Stimulated activated CD8-positive, alpha-beta memory T cell treated with anti-CD3 and anti-CD28 coated beads, Interleukin-7, amount 100 ng/mL, for 4 hours (primary cell): Measurements from ENCODE around the gene PRDX2.
A peak's percentile ranks its signal among the peaks of the same experiment; 100 is the strongest.

Source experiments
- DNase-seq, 2 donors: peaks; one replicate each; pipeline ENCODE4 v3.0.0-alpha.2; 2020; ENCODE audit warnings: low read depth in 2 of 2

PRDX2 gene

DNA sequence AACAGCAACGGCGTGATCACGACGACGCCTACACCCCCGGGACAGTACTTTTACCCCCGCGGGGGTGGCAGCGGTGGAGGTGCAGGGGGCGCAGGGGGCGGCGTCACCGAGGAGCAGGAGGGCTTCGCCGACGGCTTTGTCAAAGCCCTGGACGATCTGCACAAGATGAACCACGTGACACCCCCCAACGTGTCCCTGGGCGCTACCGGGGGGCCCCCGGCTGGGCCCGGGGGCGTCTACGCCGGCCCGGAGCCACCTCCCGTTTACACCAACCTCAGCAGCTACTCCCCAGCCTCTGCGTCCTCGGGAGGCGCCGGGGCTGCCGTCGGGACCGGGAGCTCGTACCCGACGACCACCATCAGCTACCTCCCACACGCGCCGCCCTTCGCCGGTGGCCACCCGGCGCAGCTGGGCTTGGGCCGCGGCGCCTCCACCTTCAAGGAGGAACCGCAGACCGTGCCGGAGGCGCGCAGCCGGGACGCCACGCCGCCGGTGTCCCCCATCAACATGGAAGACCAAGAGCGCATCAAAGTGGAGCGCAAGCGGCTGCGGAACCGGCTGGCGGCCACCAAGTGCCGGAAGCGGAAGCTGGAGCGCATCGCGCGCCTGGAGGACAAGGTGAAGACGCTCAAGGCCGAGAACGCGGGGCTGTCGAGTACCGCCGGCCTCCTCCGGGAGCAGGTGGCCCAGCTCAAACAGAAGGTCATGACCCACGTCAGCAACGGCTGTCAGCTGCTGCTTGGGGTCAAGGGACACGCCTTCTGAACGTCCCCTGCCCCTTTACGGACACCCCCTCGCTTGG is 9.3 kb downstream of the PRDX2 start:
- DNase-seq: peak; percentile 76 to 84

DNA sequence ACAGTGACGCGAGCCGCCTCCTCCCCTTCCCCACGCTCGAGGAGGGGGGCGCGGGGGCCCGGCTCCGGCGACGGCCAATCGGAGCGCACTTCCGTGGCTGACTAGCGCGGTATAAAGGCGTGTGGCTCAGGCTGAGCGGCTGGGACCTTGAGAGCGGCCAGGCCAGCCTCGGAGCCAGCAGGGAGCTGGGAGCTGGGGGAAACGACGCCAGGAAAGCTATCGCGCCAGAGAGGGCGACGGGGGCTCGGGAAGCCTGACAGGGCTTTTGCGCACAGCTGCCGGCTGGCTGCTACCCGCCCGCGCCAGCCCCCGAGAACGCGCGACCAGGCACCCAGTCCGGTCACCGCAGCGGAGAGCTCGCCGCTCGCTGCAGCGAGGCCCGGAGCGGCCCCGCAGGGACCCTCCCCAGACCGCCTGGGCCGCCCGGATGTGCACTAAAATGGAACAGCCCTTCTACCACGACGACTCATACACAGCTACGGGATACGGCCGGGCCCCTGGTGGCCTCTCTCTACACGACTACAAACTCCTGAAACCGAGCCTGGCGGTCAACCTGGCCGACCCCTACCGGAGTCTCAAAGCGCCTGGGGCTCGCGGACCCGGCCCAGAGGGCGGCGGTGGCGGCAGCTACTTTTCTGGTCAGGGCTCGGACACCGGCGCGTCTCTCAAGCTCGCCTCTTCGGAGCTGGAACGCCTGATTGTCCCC is 10.1 kb downstream of the PRDX2 start, which contains the start of gene JUNB:
Gene JUNB, plus strand, starts transcription at position 142 of the 706 bp plus-strand sequence. Its CDS starts 286 bp downstream, at position 428.
- peak; percentile 90 to 96 for DNase-seq

- no peak for DNase-seq
Observed at GRCh38 chr19:12790628-12791344, 10.8 kb downstream of the PRDX2 start.

DNA sequence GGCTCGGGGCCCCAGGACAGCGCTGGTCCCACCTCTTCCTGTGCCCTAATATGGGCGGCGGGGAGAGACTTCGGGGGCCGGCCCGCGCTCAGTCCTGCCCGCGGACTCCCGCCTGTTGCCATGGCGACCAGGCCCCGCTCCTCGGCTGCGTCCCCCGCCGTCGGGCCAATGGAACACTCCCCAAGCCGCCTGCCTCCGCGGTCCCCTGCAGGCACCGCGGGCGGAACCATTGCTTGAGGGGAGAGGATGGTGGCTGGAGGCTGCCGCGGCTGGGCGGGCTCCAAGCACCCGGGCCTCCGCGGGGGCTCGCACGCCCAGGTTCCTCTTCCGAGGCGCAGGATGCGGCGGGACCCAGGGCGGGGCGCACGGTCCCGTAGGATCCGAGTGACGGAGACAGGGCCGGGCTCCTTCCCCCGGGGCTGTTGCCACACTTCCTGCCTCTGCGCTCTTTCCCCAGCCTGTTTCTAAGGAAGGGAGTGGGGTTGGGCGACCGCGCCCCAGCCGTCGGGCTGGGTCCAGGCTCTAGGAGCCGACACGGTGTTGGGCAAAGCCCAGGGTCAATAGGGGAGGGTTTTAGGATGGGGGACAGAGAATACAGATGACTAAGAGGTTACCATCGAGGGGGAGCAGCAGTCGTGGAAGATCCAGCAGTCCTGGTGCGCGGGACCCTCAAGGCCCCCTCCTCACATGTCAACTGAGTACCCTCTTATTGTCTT is 11.5 kb downstream of the PRDX2 start:
- peak; percentile 77 to 91 for DNase-seq

DNA sequence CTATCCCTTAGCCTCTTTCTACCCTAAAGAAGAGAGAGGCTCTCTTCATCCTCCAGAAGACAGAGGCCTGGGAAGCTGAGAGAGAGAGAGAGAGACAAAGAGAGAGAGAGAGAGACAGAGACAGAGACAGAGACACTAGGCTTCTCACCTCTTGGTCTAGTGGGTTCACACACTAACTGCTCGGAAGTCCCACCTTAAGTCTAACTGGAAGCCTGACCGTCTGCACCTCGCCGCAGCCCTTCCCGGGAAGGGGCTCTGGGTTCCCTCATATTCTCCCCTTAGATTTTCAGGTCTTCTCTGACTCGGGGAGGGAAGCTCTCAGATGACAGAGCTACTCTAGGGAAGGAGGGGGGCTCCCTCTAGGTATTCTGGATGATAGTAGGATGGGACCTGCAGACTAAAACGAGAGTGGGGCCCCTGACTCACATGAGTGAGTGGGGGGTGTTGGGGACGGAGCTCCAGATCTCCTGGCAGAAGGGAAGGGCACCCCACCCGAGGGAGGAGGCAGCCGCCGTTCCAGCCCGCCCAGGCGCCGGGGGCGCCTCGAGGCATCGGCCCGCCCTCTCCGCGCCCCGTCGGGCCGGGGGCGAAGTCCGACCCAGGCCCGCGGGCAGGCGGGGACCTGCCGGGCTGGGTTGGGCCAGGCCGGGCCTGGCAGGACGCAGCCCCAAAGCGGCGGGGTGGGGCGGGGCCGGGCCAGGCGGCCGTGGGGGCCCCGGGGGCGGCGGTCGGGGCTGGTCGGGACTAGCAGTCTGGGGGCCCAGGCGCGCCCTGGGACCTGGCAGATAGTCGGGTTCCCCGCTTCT is 12.3 kb downstream of the PRDX2 start:
- DNase-seq: peak in 1 of 2 donors; percentile 37

DNA sequence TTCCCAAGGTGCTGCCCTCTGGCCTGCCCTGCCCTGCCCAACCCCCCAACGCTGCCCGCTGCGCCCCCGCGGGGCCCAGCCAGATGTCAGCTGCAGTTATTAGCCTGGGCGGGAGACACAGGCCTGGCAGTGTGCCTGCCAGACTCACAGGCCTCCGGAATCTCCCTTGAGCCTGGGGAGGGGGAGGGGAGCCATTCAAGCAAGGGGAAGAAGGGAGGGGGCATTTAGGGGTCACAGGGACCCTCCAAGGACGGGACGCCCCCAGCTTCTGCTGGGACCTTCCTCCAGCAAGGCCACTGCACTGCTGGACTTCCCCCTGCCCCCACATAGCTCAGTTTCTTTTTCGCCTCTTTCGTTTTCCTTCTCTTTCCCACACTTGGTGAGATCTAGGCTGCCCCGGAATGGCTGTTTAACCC is 12.9 kb downstream of the PRDX2 start:
- DNase-seq: peak in 1 of 2 donors; percentile 37

GRCh38 chr19:12788042-12788681 is 13.4 kb downstream of the PRDX2 start:
- DNase-seq: no peak

GRCh38 chr19:12787458-12787857 is 14.1 kb downstream of the PRDX2 start:
- no peak for DNase-seq

DNA sequence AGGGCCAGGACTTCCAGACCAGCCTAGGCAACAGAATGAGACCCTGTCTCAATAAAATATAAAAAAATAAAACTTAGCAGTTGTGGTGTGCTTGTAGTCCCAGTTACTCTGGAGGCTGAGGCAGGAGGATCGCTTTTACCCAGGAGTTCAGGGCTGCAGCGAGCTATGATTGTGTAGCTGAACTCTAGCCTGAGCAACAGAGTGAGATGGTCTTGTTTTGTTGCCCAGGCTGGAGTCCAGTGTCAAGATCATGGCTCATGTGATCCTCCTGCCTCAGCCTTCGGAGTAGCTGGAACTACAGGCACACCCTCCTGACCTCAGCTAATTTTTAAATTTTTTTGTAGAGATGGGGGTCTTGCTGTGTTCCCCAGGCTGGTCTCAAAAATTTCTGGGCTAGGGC is 14.6 kb downstream of the PRDX2 start:
- no peak for DNase-seq

DNA sequence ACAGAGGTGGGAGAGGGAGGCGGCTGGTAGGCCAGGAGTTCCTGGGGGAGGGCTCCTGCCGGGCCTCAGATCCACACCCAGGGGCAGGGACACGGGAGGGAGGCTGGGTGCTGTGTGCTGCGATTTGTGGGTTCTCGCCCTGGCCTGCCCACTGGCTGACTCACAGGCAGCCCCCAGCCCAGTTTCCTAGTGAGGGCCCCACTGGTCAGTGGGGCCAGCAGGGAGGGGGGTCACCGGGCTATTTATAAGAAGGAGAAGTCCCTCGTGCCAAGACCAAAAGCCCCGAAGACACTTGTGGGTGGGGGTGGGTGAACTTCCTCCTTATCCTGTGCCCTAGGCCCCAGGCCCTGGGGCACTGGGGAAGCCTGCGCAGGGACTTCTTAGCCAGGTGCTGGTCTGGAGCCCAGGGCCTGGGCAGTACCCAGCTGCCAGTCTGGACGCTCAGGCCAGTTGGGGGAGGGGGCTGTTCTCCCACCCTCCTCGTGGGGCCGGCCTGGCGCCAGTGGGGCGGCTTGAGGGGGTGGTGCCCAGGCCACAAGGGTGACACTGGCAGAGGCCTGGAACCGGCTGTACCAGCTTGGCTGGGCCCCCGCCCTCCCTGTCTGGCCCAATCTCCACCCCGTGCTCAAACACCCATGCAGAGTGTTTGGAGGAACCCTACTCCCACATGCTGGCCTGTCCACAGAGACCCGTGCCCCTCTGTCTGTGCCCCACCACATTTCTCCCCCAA is 15.3 kb downstream of the PRDX2 start:
- DNase-seq: no peak

DNA sequence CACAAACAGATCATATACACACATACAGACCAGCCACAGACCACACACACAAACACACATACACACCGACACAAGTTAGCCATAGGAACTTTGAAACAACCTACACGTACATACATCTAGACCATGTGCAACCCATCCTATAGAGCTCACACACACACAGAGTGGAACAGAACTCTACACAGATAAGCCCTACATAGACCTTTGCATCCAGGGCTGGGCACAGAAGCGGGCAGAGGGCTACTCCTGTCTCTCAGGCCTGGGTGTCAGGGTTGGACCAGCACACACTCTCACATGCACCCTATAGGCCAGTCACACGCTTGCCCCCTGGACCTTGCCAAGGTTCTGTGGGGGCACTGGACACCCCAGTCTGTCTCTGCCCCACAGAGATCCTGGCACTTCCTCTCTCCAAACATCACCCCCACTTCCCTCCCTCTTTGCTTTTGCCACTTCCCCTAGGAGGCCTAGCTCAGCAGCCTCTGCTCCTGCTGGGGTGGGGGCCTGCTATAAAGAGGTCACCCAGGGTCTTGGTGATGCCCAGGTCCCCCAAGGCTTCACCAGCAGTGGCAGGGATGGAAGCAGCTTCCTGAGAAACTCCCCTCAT is 16.1 kb downstream of the PRDX2 start:
- DNase-seq: no peak

DNA sequence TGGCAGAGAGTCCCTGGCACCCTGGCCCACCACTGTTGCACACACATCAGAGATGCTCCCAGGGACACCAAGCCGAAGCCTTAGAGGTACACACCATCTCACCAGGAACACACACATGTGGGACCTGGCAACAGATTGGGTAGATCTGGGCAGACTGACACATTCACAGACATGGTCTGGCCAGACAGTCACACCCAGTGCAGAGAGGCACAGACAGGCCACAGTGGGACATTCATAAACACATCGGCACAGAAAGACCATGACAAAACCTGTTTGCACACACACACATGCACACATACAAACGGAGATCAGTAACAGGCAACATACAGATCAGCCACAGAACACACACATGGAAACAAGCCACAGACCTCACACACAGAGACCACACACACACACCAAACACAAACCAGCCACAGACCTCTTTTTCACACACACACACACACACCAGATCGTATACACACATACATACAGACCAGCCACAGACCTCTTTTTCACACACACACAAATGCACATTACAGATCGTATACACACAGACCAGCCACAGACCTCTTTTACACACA is 16.6 kb downstream of the PRDX2 start:
- no peak for DNase-seq

- no peak for DNase-seq
Observed at GRCh38 chr19:12784394-12784870, 17.2 kb downstream of the PRDX2 start.

GRCh38 chr19:12783849-12784393 is 17.7 kb downstream of the PRDX2 start:
- DNase-seq: no peak

DNA sequence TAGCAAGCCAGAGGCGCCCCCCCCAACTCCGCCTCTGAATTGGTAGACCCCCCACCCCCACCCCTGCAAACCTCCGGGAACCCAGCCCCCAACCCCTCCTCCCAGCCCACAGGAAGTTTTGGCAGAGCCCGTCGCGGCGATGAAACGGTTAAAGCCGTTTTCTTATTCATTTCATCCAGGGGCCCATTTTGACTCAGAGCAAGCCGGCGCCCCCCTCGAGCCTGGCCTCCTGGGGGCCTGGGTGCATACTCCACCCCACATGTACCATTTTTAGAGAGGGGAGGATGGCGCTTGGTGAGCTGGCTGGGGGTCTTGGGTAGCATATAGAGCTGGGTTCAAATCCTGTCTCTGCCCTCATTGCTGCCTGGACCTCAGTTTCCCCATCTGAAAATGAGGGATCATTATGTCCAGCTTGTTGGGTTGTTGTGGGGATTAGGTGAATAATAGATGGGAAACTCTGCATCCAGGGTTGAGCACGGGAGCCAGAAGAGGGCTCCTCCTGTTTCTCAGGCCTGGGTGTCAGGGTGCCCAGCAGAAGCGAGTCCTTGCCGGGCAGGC is 18.2 kb downstream of the PRDX2 start:
- DNase-seq: no peak

DNA sequence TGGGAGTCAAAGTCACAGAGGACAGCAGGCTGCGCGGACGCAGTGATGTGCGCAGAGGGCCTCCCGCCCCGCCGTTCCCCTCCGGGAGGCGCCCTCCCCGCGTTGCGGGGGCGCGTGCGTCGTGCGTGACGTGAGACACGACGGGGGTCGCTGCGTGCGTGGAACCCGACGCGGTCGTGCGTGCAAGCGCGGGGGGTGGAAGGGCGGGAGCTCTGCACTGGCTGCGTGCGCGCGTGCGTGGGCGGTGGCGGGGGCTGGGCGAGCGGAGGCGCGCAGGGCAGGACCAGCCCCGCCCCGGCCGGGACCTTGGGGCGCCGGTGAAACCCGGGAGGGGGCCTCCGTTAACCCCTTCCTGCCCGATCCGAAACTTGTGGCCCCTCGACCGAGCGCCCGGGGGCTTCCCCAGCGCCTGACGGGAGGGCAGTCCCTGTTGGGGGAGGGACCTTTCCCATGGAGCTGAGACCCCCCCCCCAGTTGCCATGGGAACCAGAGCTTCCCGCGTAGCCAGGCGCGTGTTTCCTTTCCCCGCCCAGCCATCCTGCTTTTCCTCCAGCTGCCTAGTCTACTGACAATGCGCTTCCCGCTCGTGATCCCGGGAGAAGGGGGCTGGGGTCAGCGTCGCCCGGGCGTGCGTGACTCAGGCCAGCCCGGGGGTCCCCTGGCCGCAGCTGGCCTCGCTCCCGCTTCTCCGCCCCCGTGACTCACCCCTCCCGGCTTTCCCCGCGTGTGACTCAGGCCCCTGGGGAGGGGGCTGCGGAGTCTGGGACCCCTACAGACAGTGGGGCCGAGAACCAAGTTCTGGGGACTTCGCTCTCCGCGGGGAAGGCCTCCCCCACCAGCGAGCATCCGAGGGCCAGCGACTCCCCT is 18.9 kb downstream of the PRDX2 start:
- DNase-seq: peak; percentile 80 to 92

- no peak for DNase-seq
Observed at GRCh38 chr19:12782174-12782423, 19.5 kb downstream of the PRDX2 start.
